ENCODE results near the gene TTC9C.
"Not testable (repeated sequence)": the region's sequence is repeated elsewhere in the genome, so short reads cannot be mapped to it uniquely, and the experiment has no call there.

GRCh38 chr11:62703921-62704320 lies 24.4 kb upstream of the TTC9C start:
- not testable (repeated sequence) for TF ChIP-seq CEBPB (IDR thresholded peaks at IDR 0.05; ENCODE audit: low read depth); YY1 (IDR thresholded peaks at IDR 0.05; ENCODE audit: extremely low read depth, insufficient replicate concordance, low read depth, low read length); EZH2 (IDR thresholded peaks at IDR 0.05); POLR2A (IDR thresholded peaks at IDR 0.05; ENCODE audit: borderline replicate concordance, extremely low read depth, insufficient read depth, insufficient read length)

All from HCT116 (cell line).